ENCODE results near the gene SNAPC3.

The SNAPC3 gene

DNA sequence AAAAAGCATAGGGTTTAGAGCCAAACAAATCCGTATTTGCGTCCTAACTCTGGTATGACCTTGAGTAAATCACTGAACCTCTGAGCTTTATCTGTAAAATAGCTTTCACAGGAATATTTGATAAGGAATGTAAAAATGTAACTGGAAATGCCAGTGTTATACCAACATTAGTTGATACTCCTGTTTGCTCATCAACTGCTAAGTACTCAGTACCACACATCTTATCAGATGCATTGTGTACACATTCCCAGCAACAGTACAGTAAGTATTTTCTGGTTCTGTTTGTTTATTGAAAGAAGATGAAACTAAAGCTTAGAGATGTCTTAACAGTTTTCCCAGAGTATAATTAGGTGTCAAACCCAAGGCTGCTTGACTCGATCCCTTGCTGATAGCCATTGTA, 21.5 kb downstream of the SNAPC3 start:
- no peak for TF ChIP-seq CTCF (IDR thresholded peaks at IDR 0.05; ENCODE audit: low read depth, low read length)
- H3K4me3 ChIP-seq (ENCODE audit: low read depth, low read length): no peak overlapping the region

GRCh38 chr9:15453956-15454355, 31.3 kb downstream of the SNAPC3 start:
- H3K4me3 ChIP-seq (ENCODE audit: low read depth, low read length): no peak overlapping the region
- TF ChIP-seq CTCF (IDR thresholded peaks at IDR 0.05; ENCODE audit: low read depth, low read length): no peak

- H3K4me3 ChIP-seq (ENCODE audit: low read depth, low read length): no peak overlapping the region
- TF ChIP-seq CTCF (IDR thresholded peaks at IDR 0.05; ENCODE audit: low read depth, low read length): no peak
These were observed 38.4 kb downstream of the SNAPC3 start for GRCh38 chr9:15461056-15461455.

- H3K4me3 ChIP-seq (ENCODE audit: low read depth, low read length): no peak overlapping the region
- no peak for TF ChIP-seq CTCF (IDR thresholded peaks at IDR 0.05; ENCODE audit: low read depth, low read length)
These were observed 38.9 kb downstream of the SNAPC3 start for GRCh38 chr9:15461601-15462000.

DNA sequence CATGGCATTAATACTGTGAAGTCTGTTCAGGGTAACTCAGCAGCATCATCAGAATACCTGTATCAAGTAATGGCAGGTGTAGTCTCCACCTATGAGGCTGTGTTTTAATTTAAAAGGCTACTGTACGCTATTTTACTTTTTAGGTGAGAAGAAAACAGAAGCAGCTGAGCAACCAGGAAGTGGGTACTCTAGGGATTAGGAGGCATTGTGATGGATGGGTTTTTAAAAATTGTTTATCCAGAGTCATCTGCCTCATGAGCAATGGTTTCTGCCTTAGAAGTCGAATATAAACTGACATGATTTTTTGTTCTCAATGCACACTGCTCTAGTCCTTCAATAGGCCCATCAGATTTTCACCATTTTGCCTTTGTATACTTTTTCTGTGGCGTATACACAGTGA, 45.5 kb downstream of the SNAPC3 start:
- no peak overlapping the region for H3K4me3 ChIP-seq (ENCODE audit: low read depth, low read length)
- TF ChIP-seq CTCF (IDR thresholded peaks at IDR 0.05; ENCODE audit: low read depth, low read length): no peak

DNA sequence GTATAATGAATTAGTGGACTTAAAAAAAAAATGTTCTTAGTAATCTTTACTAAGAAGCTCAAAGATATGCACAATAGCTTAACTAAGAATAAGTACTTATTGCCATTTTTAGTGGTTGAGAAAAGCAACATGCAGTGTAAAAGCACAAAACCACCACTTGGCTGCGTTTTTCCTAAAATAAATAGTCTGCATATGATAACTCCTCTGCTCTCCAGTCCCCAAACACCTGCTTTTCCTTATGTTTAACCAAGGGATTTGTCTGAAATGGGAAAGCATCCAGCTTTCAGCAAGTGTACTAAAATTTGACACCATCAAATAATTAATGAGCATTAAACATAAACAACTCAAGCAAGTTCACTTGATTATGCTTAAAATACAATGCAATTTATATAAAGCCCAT, 46.7 kb downstream of the SNAPC3 start:
- H3K4me3 ChIP-seq (ENCODE audit: low read depth, low read length): no peak overlapping the region
- no peak for TF ChIP-seq CTCF (IDR thresholded peaks at IDR 0.05; ENCODE audit: low read depth, low read length)

GRCh38 chr9:15469862-15470261, 47.2 kb downstream of the SNAPC3 start:
- no peak for TF ChIP-seq CTCF (IDR thresholded peaks at IDR 0.05; ENCODE audit: low read depth, low read length)
- no peak overlapping the region for H3K4me3 ChIP-seq (ENCODE audit: low read depth, low read length)

Data from WI38 (cell line).